Rectal smooth muscle tissue (tissue), 1 donor: ENCODE measurements around the gene NTM.

Source experiments
- H3K27ac ChIP-seq: one replicate; pipeline ENCODE4 v1.7.0; 2013; ENCODE audit warnings: low read depth, low read length, inconsistent platforms
- H3K27me3 ChIP-seq: one replicate; pipeline ENCODE4 v1.7.0; 2013; ENCODE audit warnings: low read length; ENCODE audit not compliant: control insufficient read depth, insufficient read depth
- H3K36me3 ChIP-seq: one replicate; pipeline ENCODE4 v1.7.0; 2013; ENCODE audit warnings: low read length; ENCODE audit not compliant: control insufficient read depth, insufficient read depth
- H3K4me1 ChIP-seq: one replicate; pipeline ENCODE4 v1.7.0; 2013; ENCODE audit warnings: low read length; ENCODE audit not compliant: control insufficient read depth, insufficient read depth
- H3K4me3 ChIP-seq: one replicate; pipeline ENCODE4 v1.7.0; 2013; ENCODE audit warnings: low read length
- H3K9ac ChIP-seq: one replicate; pipeline ENCODE4 v1.7.0; 2013; ENCODE audit warnings: low read length

Gene NTM

DNA sequence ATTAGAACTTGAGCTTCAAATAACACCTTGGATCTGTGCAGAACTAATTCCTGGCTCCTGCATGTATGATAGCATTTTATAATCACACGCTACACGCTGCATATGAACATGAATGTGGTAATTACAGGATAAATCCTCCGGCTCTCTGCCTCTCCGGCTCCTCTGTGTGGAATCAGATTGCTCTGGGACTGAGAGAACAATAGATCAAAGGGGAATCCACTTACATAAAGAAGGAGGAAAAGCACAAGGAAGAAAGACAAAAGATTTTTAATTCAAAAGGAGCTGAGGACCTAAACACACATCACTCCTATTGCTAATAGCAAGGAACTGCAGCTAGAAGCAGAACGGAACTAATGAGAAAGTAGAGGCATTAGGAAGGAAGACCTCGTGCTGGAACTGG lies 240.9 kb downstream of the NTM start:
- H3K9ac ChIP-seq = no peak overlapping the region

DNA sequence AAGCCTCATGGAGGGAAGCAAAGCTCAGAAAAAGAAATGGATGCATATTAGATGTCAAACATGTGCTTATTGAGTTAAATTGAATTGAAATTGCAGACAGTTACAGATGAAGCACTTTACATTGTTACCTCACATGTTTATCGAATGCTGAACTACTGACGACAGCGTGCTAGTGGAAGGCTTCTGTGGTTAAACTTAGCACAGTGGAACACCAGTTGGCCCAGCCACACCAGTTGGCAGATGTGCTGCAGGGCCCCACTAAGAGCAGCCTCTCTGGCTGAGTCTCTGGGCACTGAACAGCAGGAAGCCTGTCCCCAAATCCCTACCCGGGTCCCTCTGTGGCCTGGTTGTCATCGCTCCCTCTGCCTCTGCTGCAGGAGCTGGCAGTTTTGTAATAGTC lies 242.1 kb downstream of the NTM start:
- no peak overlapping the region for H3K9ac ChIP-seq
- H3K27ac ChIP-seq = no peak overlapping the region
- no peak overlapping the region for H3K4me3 ChIP-seq
- H3K4me1 ChIP-seq = no peaks in the 10 kb centered on the region
- no peaks in the 10 kb centered on the region for H3K27me3 ChIP-seq
- H3K36me3 ChIP-seq = no peaks in the 10 kb centered on the region

More for the DNA sequence above, 240.9 kb downstream of the NTM start:
- Histone ChIP-seq H3K36me3 (no peaks in the 10 kb centered on the region), H3K4me1 (no peaks in the 10 kb centered on the region), H3K27me3 (no peaks in the 10 kb centered on the region), H3K27ac (no peak overlapping the region), H3K4me3 (no peak overlapping the region)

DNA sequence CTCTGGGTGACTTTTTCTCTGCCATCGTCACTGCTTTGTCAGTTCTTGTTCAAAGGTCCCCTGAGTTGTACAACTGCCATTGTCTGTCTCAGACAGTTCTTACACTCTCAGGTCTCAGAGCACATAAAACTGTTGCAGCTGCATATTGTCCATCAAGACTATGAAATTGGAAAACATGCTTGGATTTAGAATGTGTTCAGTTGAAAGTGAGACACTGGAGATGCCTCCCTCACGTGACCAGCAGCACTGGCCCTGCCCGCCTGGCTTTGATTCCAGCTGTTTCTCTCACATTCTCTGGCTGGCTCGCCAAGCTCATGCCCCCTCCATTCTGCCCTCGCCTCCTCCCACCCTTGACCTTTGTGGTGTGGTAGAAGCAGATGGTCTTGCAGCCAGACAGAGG lies 244.2 kb downstream of the NTM start:
- no peak overlapping the region for H3K27ac ChIP-seq
- H3K4me1 ChIP-seq = no peaks in the 10 kb centered on the region
- H3K9ac ChIP-seq = no peak overlapping the region
- no peaks in the 10 kb centered on the region for H3K36me3 ChIP-seq
- H3K27me3 ChIP-seq = no peaks in the 10 kb centered on the region
- no peak overlapping the region for H3K4me3 ChIP-seq

- H3K4me1 ChIP-seq = no peaks in the 10 kb centered on the region
- no peaks in the 10 kb centered on the region for H3K36me3 ChIP-seq
- no peak overlapping the region for H3K27ac ChIP-seq
- no peaks in the 10 kb centered on the region for H3K27me3 ChIP-seq
- H3K4me3 ChIP-seq = no peak overlapping the region
- H3K9ac ChIP-seq = no peak overlapping the region
These were observed 245.2 kb downstream of the NTM start for GRCh38 chr11:131615611-131616010.

DNA sequence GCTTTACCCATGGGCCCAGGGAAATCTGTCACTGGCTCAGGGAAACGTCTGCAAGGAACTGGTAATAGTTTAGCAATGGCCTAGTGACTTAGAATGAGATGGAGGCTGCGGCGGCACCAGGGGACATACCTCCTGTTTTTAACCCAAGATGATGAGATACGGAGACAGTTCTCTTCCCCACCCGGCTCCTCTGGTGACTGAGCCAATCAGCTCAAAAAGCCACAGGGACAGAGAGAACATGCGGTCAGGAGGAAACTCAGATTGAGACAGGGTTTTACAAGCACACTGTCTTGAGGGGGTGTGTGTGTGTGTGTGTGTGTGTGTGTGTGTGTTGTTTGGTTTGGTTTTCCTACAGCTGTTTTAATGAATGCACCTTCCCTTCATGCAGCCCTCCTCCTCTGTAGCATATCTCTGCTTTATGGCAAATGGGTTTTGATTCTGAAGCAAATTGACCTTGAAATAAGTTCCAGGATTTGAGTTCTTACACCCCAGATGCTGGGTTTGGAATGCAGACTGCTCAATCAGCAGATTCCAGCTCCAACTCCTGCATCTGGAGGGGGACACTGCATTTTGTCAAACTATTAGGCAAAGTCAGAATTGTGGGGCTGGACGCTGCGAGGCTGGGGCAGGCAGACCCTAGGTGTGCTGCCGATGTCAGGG lies 246.2 kb downstream of the NTM start:
- no peak overlapping the region for H3K4me3 ChIP-seq
- no peaks in the 10 kb centered on the region for H3K27me3 ChIP-seq
- no peaks in the 10 kb centered on the region for H3K36me3 ChIP-seq
- H3K27ac ChIP-seq = no peak overlapping the region
- no peaks in the 10 kb centered on the region for H3K4me1 ChIP-seq
- H3K9ac ChIP-seq = no peak overlapping the region

- H3K4me1 ChIP-seq = no peaks in the 10 kb centered on the region
- H3K4me3 ChIP-seq = no peak overlapping the region
- H3K9ac ChIP-seq = no peak overlapping the region
- H3K27ac ChIP-seq = no peak overlapping the region
- no peaks in the 10 kb centered on the region for H3K27me3 ChIP-seq
- H3K36me3 ChIP-seq = no peaks in the 10 kb centered on the region
These were observed 247.8 kb downstream of the NTM start for GRCh38 chr11:131618201-131618600.

- no peak overlapping the region for H3K27ac ChIP-seq
- H3K9ac ChIP-seq = no peak overlapping the region
- no peaks in the 10 kb centered on the region for H3K4me1 ChIP-seq
These were observed 251.8 kb downstream of the NTM start for GRCh38 chr11:131622193-131622592.

DNA sequence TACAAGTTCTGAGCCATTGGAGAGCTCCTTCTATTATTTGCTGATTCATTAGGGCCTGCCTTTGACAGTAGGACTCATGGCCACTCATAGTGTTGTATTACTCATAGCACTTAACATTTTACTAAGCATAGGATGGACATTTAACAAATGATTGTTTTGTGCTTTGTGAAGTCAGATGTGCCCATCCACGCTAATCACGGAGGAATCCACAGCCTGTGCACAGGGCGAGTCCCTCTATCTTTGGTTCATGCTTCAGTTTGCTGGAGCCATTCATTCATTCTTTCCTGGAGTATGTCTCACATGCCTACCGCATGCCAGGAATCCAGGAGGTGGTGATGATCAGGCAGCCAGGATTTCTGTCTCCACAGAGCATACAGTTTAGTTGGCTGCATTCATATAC lies 254.1 kb downstream of the NTM start:
- H3K27me3 ChIP-seq = no peaks in the 10 kb centered on the region
- H3K27ac ChIP-seq = no peak overlapping the region
- H3K9ac ChIP-seq = no peak overlapping the region
- no peak overlapping the region for H3K4me3 ChIP-seq
- no peaks in the 10 kb centered on the region for H3K36me3 ChIP-seq
- H3K4me1 ChIP-seq = no peaks in the 10 kb centered on the region

More at GRCh38 chr11:131622193-131622592, 251.8 kb downstream of the NTM start:
- Histone ChIP-seq H3K4me3 (no peak overlapping the region), H3K27me3 (no peaks in the 10 kb centered on the region), H3K36me3 (no peaks in the 10 kb centered on the region)

- no peak overlapping the region for H3K27ac ChIP-seq
- H3K4me1 ChIP-seq = no peaks in the 10 kb centered on the region
- no peaks in the 10 kb centered on the region for H3K36me3 ChIP-seq
- H3K27me3 ChIP-seq = no peaks in the 10 kb centered on the region
- no peak overlapping the region for H3K4me3 ChIP-seq
- H3K9ac ChIP-seq = no peak overlapping the region
These were observed 256.4 kb downstream of the NTM start for GRCh38 chr11:131626788-131627187.

DNA sequence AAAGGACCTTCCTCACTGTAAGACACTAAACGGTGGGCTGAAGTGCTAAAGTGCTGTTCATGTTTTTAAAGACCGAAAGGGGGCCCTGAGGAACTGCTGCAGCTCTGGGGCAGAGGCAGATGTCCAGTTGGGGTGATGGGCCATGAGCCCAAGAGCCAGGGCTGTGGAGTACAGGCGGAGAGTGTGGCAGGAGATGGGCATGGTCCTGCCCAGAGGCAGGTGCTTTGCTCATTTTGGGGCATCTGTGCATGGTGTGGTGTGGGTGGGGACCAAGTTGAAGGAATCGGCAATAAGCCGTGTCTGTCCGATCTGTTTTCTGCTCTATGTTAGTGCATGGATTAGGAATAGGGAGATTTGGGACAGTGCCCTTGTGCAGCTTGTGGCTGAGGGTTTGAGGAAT lies 258.3 kb downstream of the NTM start:
- no peak overlapping the region for H3K27ac ChIP-seq
- no peaks in the 10 kb centered on the region for H3K4me1 ChIP-seq
- no peak overlapping the region for H3K4me3 ChIP-seq
- H3K27me3 ChIP-seq = no peaks in the 10 kb centered on the region
- H3K36me3 ChIP-seq = no peaks in the 10 kb centered on the region
- H3K9ac ChIP-seq = no peak overlapping the region

DNA sequence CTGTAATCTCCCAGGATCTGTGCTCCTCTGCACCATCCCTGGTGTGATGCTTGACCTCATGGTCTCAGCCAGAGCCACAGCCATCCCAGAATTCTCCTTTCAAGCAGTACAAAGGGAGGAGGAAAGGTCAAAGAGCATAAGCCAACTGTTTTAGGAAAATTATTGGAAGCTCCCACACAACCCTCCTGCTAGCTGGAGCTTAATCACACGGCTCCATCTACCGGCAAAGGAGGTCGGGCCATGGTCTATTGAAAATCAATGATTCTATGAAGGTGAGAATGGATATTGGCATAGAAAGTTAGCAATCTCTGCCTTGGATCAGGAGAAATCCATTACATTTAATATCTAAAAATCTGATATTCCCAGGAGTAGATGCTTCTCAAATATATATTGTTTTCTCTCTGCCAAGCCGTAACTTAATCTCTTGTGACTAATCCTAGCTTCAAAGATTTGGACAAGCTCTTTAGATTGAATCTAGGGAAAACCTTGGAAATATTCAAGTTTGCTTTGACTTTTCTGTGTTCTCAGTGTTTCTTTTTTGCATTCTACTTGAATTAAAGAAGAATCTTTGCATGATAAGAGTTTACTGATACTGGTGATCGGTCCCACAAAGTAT lies 259.6 kb downstream of the NTM start:
- H3K27me3 ChIP-seq = no peaks in the 10 kb centered on the region
- H3K27ac ChIP-seq = no peak overlapping the region
- H3K36me3 ChIP-seq = no peaks in the 10 kb centered on the region
- H3K9ac ChIP-seq = no peak overlapping the region
- no peaks in the 10 kb centered on the region for H3K4me1 ChIP-seq
- no peak overlapping the region for H3K4me3 ChIP-seq

DNA sequence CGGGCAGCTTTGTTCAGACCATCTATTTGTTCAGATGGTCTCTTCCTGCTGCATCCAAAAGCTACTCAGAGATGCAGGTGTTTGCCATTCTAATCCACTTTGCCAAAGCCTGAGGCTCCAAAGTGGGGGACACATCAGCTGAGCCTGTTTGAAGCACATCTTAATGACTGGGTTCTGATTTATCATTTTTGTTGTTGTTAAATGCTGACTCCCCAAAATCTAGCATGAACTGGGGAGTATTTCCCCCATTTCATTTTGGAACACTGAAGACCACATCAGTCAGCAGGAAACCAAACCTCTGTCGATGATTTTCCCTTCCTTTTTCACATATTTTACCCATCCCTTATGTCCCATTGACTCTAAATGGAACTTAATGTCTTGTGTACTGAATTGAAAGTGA lies 262.6 kb downstream of the NTM start:
- no peak overlapping the region for H3K9ac ChIP-seq

More for the DNA sequence above, 262.6 kb downstream of the NTM start:
- Histone ChIP-seq H3K27ac (no peak overlapping the region), H3K36me3 (no peaks in the 10 kb centered on the region), H3K4me3 (no peak overlapping the region), H3K4me1 (no peaks in the 10 kb centered on the region), H3K27me3 (no peaks in the 10 kb centered on the region)
